GM10248 (cell line): ENCODE measurements around the gene DNAJC8.

Experiments used
- CTCF ChIA-PET: fragments of 300-600 bp; sonication (Branson Sonifier 250); formaldehyde crosslinking; extraction: SDS; loops from one replicate; lab custom pipeline; 2021; ENCODE audit warnings: antibody characterized with exemption; lab: Yijun Ruan, JAX
- POLR2A ChIA-PET: fragments of 350-650 bp; sonication (Branson Sonifier 250); formaldehyde crosslinking; extraction: SDS; loops from one replicate; lab custom pipeline; 2020; ENCODE audit warnings: antibody characterized with exemption; lab: Yijun Ruan, JAX
- DNase-seq: peaks from one replicate; pipeline ENCODE4 v3.0.0; 2012; ENCODE audit errors: extremely low spot score
- CTCF ChIP-seq: IDR thresholded peaks from 2 replicates; pipeline ENCODE4 v1.5.1; 2012; ENCODE audit warnings: mild to moderate bottlenecking, low read depth; ENCODE audit errors: extremely low read depth, missing control alignments, control extremely low read depth

DNAJC8 gene

GRCh38 chr1:28273216-28273860, 40.5 kb upstream of the DNAJC8 start:
- ChIA-PET CTCF (interaction anchor here (0.9 to 2.7 kb wide), 4 partner anchors 10 to 25 kb away, joined by 3 to 14 read pairs (median 5); partner anchors contain the start of gene SESN2), POLR2A (no interaction called here)
- TF ChIP-seq CTCF, result no peak
- DNase-seq, result no peak

GRCh38 chr1:28272215-28272852, 39.5 kb upstream of the DNAJC8 start:
- ChIA-PET CTCF (interaction anchor here (1.7 to 2.7 kb wide), 3 partner anchors 11 to 24 kb away, joined by 4 to 14 read pairs (median 6); partner anchors contain the start of gene SESN2), POLR2A (no interaction called here)
- TF ChIP-seq CTCF, result no peak
- DNase-seq, result no peak

DNA sequence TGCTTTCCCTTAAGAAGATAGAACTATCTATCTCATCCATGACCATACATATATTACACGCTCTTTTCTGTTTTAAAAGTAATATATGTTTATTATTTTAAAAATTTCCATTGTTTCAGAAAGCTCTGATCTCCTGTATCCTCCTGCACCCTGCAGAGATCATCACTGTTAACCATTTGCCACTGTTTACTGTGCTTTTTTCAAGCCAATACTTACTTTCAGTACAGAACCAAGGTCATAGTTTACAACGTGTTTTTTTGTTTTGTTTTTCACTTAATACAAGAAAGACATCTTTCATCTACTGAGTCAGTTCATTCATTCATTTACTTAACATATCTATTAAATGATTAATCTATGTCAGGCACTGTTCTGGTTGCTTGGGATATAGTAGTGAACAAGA, 36.7 kb upstream of the DNAJC8 start:
- CTCF ChIA-PET, result interaction anchor here (1.9 to 2.1 kb wide), 2 partner anchors 10 to 21 kb away, joined by 5 to 8 read pairs; no protein-coding TSS in a partner anchor

GRCh38 chr1:28267633-28268032, 34.8 kb upstream of the DNAJC8 start:
- POLR2A ChIA-PET, result no interaction called here
- DNase-seq, result no peak
- TF ChIP-seq CTCF, result no peak
- CTCF ChIA-PET, result interaction anchor here (2.0 to 2.7 kb wide), 3 partner anchors 9 to 19 kb away, joined by 7 to 14 read pairs (median 8); no protein-coding TSS in a partner anchor

More for the DNA sequence above, 36.7 kb upstream of the DNAJC8 start:
- no peak for TF ChIP-seq CTCF
- POLR2A ChIA-PET, result interaction anchor here (1.0 kb wide), 1 partner anchor 10 kb away, joined by 3 read pairs; the partner anchor contains the start of gene SESN2
- DNase-seq, result no peak

DNA sequence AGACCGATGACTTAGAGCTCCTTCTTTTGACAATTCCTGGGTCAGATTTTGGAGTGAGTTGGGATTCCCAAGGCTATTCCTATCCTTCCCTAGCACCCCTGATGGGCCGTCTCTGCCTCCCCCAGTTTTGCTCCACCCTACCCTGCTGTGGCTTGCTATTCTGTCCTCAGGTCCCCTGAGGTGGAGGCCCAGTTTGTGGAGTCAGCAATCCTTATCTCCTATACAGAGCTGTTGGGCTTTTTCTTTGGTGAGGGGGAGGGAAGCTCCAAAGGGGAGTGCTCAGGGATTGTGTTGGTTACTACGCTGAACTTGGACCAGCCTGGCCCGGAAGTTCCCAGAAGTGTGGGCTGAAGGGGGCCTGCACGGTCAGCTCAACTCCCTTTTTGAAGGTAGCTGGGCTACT, 34.1 kb upstream of the DNAJC8 start:
- ChIA-PET CTCF (interaction anchor here (1.0 to 2.7 kb wide), 7 partner anchors 10 to 175 kb away, joined by 3 to 14 read pairs (median 4); no protein-coding TSS in a partner anchor), POLR2A (no interaction called here)
- no peak for DNase-seq
- TF ChIP-seq CTCF, result no peak

GRCh38 chr1:28265577-28265976, 32.7 kb upstream of the DNAJC8 start:
- DNase-seq, result no peak
- no peak for TF ChIP-seq CTCF
- CTCF ChIA-PET, result interaction anchor here (1.1 to 9.8 kb wide), 3 partner anchors 17 to 174 kb away, joined by 3 to 111 read pairs (median 14); no protein-coding TSS in a partner anchor
- POLR2A ChIA-PET, result no interaction called here
